Measurements from ENCODE around the gene SLFN13. TPM values are rescaled to one million over a fixed set of nuclear protein-coding genes. Genes with fewer than 3 reads are reported as not detected.
A peak's percentile ranks its signal among the peaks of the same experiment; 100 is the strongest.
"Not testable (repeated sequence)": the region's sequence is repeated elsewhere in the genome, so short reads cannot be mapped to it uniquely, and the experiment has no call there.

Gene SLFN13
- total RNA-seq, 1 donor from 2014 or later: 25.7 TPM

DNA sequence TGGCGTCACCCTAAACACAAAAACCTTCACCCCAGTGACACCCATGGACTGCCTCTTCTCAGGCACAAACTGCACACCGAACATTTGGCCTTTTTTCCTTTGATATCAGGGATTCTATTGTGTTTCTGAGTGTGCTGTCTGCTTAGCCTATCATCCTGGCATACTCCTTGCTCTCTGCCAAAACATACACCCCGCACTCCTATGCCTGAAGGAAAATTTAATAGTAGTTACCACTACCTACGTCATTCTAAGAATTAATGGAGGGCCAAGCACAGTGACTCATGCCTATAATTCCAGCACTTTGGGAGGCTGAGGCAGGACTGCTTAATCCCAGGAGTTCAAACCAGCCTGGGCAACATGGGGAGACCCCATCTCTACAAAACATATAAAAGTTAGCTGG is 19.9 kb upstream of the SLFN13 start:
- DNase-seq: no peak
- TF ChIP-seq CTCF (IDR thresholded peaks at IDR 0.05): no peak
- intact Hi-C loops (cut with DNase I): no loop called here
- no peak overlapping the region for H3K4me3 ChIP-seq
- H3K36me3 ChIP-seq: no peaks in the 10 kb centered on the region
- H3K4me1 ChIP-seq: no peaks in the 10 kb centered on the region
- no peaks in the 10 kb centered on the region for H3K27me3 ChIP-seq
- ATAC-seq: no peak
- H3K9me3 ChIP-seq: no peaks in the 10 kb centered on the region
- no peak overlapping the region for H3K27ac ChIP-seq

DNA sequence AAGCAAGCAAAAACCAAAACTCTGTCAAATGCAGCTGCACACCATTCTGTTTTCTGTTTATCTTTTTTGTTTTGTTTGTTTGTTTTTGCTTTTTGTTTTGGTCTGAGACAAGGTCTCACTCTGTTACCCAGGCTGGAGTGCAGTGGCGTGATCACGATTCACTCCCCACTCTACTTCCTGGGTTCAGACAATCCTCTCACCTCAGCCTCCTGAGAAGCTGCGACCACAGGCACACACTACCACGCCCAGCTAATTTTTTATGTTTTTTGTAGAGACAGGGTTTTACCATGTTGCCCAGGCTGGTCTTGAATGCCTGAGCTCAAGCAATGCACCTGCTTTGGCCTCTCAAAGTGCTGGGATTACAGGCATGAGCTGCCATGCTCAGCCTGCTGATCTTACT is 19.3 kb upstream of the SLFN13 start:
- no peaks in the 10 kb centered on the region for H3K9me3 ChIP-seq
- TF ChIP-seq CTCF (IDR thresholded peaks at IDR 0.05): no peak
- no peak overlapping the region for H3K27ac ChIP-seq
- H3K27me3 ChIP-seq: no peaks in the 10 kb centered on the region
- intact Hi-C loops (cut with DNase I): no loop called here
- H3K4me1 ChIP-seq: no peaks in the 10 kb centered on the region
- DNase-seq: no peak
- ATAC-seq: no peak
- H3K4me3 ChIP-seq: no peak overlapping the region
- no peaks in the 10 kb centered on the region for H3K36me3 ChIP-seq

DNA sequence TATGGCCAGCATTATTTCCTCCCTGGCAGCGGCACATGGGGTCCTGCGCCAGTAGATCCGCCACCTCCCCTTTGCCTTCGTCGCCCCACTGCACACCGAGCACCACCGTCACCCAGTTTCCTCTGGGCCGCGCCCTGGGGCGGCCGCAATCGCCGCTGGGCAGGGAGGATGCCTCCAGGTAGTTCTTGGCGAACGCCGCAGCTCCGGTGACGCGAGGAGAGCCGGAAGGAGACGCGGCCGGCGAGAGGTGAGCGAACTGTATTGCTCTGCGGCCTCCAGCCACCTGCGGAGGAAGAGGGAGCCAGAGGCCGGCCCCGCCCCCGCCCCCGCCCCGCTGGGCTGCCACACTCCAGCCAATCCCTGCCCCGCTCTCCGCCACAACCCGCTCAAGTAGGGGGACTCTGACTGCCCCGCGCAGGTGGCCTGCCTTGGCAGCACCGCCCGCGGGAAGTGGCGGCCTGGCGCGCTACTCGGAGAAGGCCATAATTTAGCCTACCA is 11.8 kb upstream of the SLFN13 start:
- intact Hi-C loops (cut with DNase I): no loop called here
- Histone ChIP-seq H3K36me3 (no peaks in the 10 kb centered on the region), H3K4me3 (peak overlapping the region; percentile 39), H3K27me3 (no peaks in the 10 kb centered on the region), H3K9me3 (no peaks in the 10 kb centered on the region), H3K4me1 (peaks cover 5% of the 10 kb centered on the region), H3K27ac (no peak overlapping the region)
- peak; percentile 99 for ATAC-seq
- DNase-seq: peak; percentile 90
- no peak for TF ChIP-seq CTCF (IDR thresholded peaks at IDR 0.05)

DNA sequence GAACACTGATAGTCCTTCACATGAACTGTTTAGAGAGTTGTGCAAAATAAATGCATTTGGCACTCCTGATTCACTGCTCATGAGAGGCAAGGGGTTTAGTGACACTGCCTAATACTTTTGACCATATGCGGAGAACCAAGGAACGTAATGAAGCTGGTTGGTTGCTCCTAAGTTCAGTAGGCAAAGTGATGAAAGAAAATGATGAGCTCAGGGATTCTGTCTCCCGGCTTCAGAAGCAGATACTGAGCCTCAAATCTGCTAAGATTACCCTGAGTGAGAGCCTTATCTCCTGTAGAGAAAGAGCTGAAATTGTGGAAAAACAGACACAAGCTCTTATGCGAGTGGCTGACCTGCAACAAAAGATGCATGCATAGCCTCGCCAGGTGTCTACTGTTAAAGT is 5.5 kb upstream of the SLFN13 start:
- H3K27ac ChIP-seq; H3K27me3 ChIP-seq; H3K36me3 ChIP-seq; DNase-seq; H3K4me3 ChIP-seq; H3K4me1 ChIP-seq; intact Hi-C loops (cut with DNase I); H3K9me3 ChIP-seq; ATAC-seq: not testable (repeated sequence)

DNA sequence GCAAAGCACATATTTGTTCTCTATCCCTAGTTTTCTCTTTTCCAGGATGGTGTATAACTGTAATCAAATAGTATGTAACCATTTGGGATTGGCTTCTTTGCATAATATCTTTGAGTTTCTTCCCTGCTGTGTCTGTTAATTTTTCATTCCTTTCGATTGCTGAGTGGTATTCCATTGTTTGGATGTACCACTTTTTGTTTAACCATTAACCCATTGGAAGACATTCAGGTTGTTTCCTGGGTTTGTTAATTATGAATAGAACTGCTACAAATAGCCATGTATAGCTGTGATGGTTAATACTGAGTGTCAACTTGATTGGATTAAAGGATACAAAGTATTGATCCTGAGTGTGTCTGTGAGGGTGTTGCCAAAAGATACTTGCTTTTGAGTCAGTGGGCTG is 4.6 kb upstream of the SLFN13 start:
- TF ChIP-seq CTCF (IDR thresholded peaks at IDR 0.05): no peak
- ATAC-seq: no peak
- no peaks in the 10 kb centered on the region for H3K27me3 ChIP-seq
- no peak overlapping the region for H3K27ac ChIP-seq
- peaks cover 3% of the 10 kb centered on the region for H3K4me1 ChIP-seq
- DNase-seq: no peak
- H3K36me3 ChIP-seq: no peaks in the 10 kb centered on the region
- no peak overlapping the region for H3K4me3 ChIP-seq
- intact Hi-C loops (cut with DNase I): no loop called here
- no peaks in the 10 kb centered on the region for H3K9me3 ChIP-seq

GRCh38 chr17:35449371-35449931 is 885 bp upstream of the SLFN13 start:
- Histone ChIP-seq H3K9me3 (no peaks in the 10 kb centered on the region), H3K4me1 (peaks cover 9% of the 10 kb centered on the region), H3K27ac (no peak overlapping the region), H3K4me3 (peak overlapping the region; percentile 62), H3K27me3 (no peaks in the 10 kb centered on the region), H3K36me3 (no peaks in the 10 kb centered on the region)
- DNase-seq (peak; percentile 65), ATAC-seq (peak; percentile 35)
- intact Hi-C loops (cut with DNase I): no loop called here
- TF ChIP-seq CTCF (IDR thresholded peaks at IDR 0.05): no peak
